Measurements from ENCODE around the gene MAP2K7.

DNA sequence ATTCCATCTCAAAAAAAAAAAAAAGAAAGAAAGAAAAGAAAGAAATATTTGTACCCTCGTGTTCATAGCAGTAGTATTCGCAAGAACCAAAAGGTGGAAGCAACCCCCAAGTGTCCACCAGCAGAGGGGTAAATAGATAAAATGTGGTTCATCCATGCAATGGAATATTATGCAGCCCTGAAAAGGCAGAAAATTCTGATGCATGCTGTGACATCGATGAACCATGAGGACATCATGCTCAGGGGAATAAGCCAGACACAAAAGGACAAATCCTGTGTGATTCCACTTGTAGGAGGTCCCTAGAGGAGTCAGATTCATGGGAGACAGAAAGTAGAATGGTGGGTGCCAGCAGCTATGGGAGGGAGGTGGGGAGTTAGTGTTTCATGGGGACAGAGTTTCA, 21.8 kb upstream of the MAP2K7 start:
- TF ChIP-seq, protein P1, sequence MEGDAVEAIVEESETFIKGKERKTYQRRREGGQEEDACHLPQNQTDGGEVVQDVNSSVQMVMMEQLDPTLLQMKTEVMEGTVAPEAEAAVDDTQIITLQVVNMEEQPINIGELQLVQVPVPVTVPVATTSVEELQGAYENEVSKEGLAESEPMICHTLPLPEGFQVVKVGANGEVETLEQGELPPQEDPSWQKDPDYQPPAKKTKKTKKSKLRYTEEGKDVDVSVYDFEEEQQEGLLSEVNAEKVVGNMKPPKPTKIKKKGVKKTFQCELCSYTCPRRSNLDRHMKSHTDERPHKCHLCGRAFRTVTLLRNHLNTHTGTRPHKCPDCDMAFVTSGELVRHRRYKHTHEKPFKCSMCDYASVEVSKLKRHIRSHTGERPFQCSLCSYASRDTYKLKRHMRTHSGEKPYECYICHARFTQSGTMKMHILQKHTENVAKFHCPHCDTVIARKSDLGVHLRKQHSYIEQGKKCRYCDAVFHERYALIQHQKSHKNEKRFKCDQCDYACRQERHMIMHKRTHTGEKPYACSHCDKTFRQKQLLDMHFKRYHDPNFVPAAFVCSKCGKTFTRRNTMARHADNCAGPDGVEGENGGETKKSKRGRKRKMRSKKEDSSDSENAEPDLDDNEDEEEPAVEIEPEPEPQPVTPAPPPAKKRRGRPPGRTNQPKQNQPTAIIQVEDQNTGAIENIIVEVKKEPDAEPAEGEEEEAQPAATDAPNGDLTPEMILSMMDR (IDR thresholded peaks at IDR 0.05) = no peak
- no peak for TF ChIP-seq POLR2A (IDR thresholded peaks at IDR 0.05)
